Epidermal melanocyte (primary cell): ENCODE data around the gene NPIPA5.
"Not testable (repeated sequence)": the region's sequence is repeated elsewhere in the genome, so short reads cannot be mapped to it uniquely, and the experiment has no call there.

Source experiments
- DNase-seq: peaks from one replicate; pipeline ENCODE4 v3.0.0; 2011; ENCODE audit warnings: low spot score; ENCODE audit not compliant: insufficient read length

NPIPA5 gene

GRCh38 chr16:15393025-15393424, 14.9 kb upstream of the NPIPA5 start:
- DNase-seq: not testable (repeated sequence)

GRCh38 chr16:15389916-15390315, 11.8 kb upstream of the NPIPA5 start:
- DNase-seq: not testable (repeated sequence)

- DNase-seq: not testable (repeated sequence)
Measured at GRCh38 chr16:15388060-15388459, 10.0 kb upstream of the NPIPA5 start.

GRCh38 chr16:15382810-15383209, 4.7 kb upstream of the NPIPA5 start:
- DNase-seq: not testable (repeated sequence)

- not testable (repeated sequence) for DNase-seq
Measured at GRCh38 chr16:15357495-15357894, 20.6 kb downstream of the NPIPA5 start.

GRCh38 chr16:15354846-15355245, 23.2 kb downstream of the NPIPA5 start:
- not testable (repeated sequence) for DNase-seq

GRCh38 chr16:15352852-15353251, 25.2 kb downstream of the NPIPA5 start:
- not testable (repeated sequence) for DNase-seq

- DNase-seq: not testable (repeated sequence)
Measured at GRCh38 chr16:15351745-15352144, 26.3 kb downstream of the NPIPA5 start.

GRCh38 chr16:15351251-15351650, 26.8 kb downstream of the NPIPA5 start:
- not testable (repeated sequence) for DNase-seq

GRCh38 chr16:15348721-15349120, 29.4 kb downstream of the NPIPA5 start:
- not testable (repeated sequence) for DNase-seq

GRCh38 chr16:15342337-15342736, 35.8 kb downstream of the NPIPA5 start:
- not testable (repeated sequence) for DNase-seq

- not testable (repeated sequence) for DNase-seq
Measured at GRCh38 chr16:15338986-15339385, 39.1 kb downstream of the NPIPA5 start.

GRCh38 chr16:15337974-15338605, 40.0 kb downstream of the NPIPA5 start:
- DNase-seq: not testable (repeated sequence)

- DNase-seq: not testable (repeated sequence)
Measured at GRCh38 chr16:15335609-15336008, 42.5 kb downstream of the NPIPA5 start.

GRCh38 chr16:15333969-15334368, 44.1 kb downstream of the NPIPA5 start:
- not testable (repeated sequence) for DNase-seq

GRCh38 chr16:15330978-15331377, 47.1 kb downstream of the NPIPA5 start:
- not testable (repeated sequence) for DNase-seq

- DNase-seq: not testable (repeated sequence)
Measured at GRCh38 chr16:15324954-15325353, 53.1 kb downstream of the NPIPA5 start.

GRCh38 chr16:15323373-15323772, 54.7 kb downstream of the NPIPA5 start:
- DNase-seq: not testable (repeated sequence)

- not testable (repeated sequence) for DNase-seq
Measured at GRCh38 chr16:15321221-15321620, 56.9 kb downstream of the NPIPA5 start.

- DNase-seq: not testable (repeated sequence)
Measured at GRCh38 chr16:15314562-15314961, 63.5 kb downstream of the NPIPA5 start.
